ENCODE measurements around the gene CEP63. TPM values are rescaled to one million over a fixed set of nuclear protein-coding genes. Genes with fewer than 3 reads are reported as not detected.

Gene CEP63
- polyA plus RNA-seq, 1 donor from 2014 or later, result 14.1 TPM

- H3F3A ChIP-seq (ENCODE audit: insufficient read depth, low read length, poor library complexity, severe bottlenecking), result no peaks in the 10 kb centered on the region
- TF ChIP-seq RAD21 (conservative IDR thresholded peaks at IDR 0.05) (no peak), REST (IDR thresholded peaks at IDR 0.05; ENCODE audit: borderline replicate concordance) (no peak), EZH2 (IDR thresholded peaks at IDR 0.05; ENCODE audit: borderline replicate concordance, insufficient read depth, low read length, poor library complexity, severe bottlenecking) (no peak), SMC3 (conservative IDR thresholded peaks at IDR 0.05; ENCODE audit: poor library complexity) (no peak), POLR2AphosphoS5 (IDR thresholded peaks at IDR 0.05) (no peak), TAF1 (IDR thresholded peaks at IDR 0.05; ENCODE audit: low read depth) (no peak), EP300 (conservative IDR thresholded peaks at IDR 0.05; ENCODE audit: poor library complexity, severe bottlenecking) (no peak), CTCF (IDR thresholded peaks at IDR 0.05; ENCODE audit: poor library complexity, severe bottlenecking) (no peak), MXI1 (conservative IDR thresholded peaks at IDR 0.05; ENCODE audit: poor library complexity, severe bottlenecking) (no peak)
- H3K4me2 ChIP-seq (ENCODE audit: low read length), result peak overlapping the region; percentile 92
- no peak overlapping the region for H2AFZ ChIP-seq (ENCODE audit: low read depth, low read length)
- H3K79me2 ChIP-seq (replicated peaks; ENCODE audit: insufficient read depth, low read length), result peaks cover 40% of the 10 kb centered on the region
- no peaks in the 10 kb centered on the region for H3K9me2 ChIP-seq (ENCODE audit: insufficient read depth, low read length)
- H3K9me3 ChIP-seq (ENCODE audit: low read length), result no peaks in the 10 kb centered on the region
- H3K9ac ChIP-seq (ENCODE audit: low read length), result peak overlapping the region; percentile 94
- H3K27me3 ChIP-seq (ENCODE audit: insufficient read depth, low read depth, low read length), result no peaks in the 10 kb centered on the region
- no peaks in the 10 kb centered on the region for H4K20me1 ChIP-seq (ENCODE audit: insufficient read depth)
- H3K36me3 ChIP-seq (ENCODE audit: insufficient read depth, low read length), result no peaks in the 10 kb centered on the region
- H3K4me3 ChIP-seq (ENCODE audit: low read length), result peak overlapping the region; percentile 78
- peak overlapping the region; percentile 97 for H3K27ac ChIP-seq (ENCODE audit: low read length)
Measured at GRCh38 chr3:134487406-134487805, 1.5 kb downstream of the CEP63 start.

- no peak overlapping the region for H3K27ac ChIP-seq (ENCODE audit: low read length)
- no peaks in the 10 kb centered on the region for H3F3A ChIP-seq (ENCODE audit: insufficient read depth, low read length, poor library complexity, severe bottlenecking)
- no peak overlapping the region for H2AFZ ChIP-seq (ENCODE audit: low read depth, low read length)
- H3K79me2 ChIP-seq (replicated peaks; ENCODE audit: insufficient read depth, low read length), result peaks cover 27% of the 10 kb centered on the region
- H3K4me2 ChIP-seq (ENCODE audit: low read length), result no peak overlapping the region
- no peaks in the 10 kb centered on the region for H3K9me2 ChIP-seq (ENCODE audit: insufficient read depth, low read length)
- no peaks in the 10 kb centered on the region for H3K27me3 ChIP-seq (ENCODE audit: insufficient read depth, low read depth, low read length)
- H3K36me3 ChIP-seq (ENCODE audit: insufficient read depth, low read length), result no peaks in the 10 kb centered on the region
- no peak overlapping the region for H3K4me3 ChIP-seq (ENCODE audit: low read length)
- TF ChIP-seq EZH2 (IDR thresholded peaks at IDR 0.05; ENCODE audit: borderline replicate concordance, insufficient read depth, low read length, poor library complexity, severe bottlenecking), result no peak
- no peak for TF ChIP-seq REST (IDR thresholded peaks at IDR 0.05; ENCODE audit: borderline replicate concordance)
- no peak for TF ChIP-seq TAF1 (IDR thresholded peaks at IDR 0.05; ENCODE audit: low read depth)
- no peak for TF ChIP-seq SMC3 (conservative IDR thresholded peaks at IDR 0.05; ENCODE audit: poor library complexity)
- no peak for TF ChIP-seq MXI1 (conservative IDR thresholded peaks at IDR 0.05; ENCODE audit: poor library complexity, severe bottlenecking)
- no peaks in the 10 kb centered on the region for H4K20me1 ChIP-seq (ENCODE audit: insufficient read depth)
- no peak overlapping the region for H3K9ac ChIP-seq (ENCODE audit: low read length)
- no peaks in the 10 kb centered on the region for H3K9me3 ChIP-seq (ENCODE audit: low read length)
Measured at GRCh38 chr3:134494495-134494894, 8.6 kb downstream of the CEP63 start.
